Epithelial cell of prostate (primary cell): ENCODE measurements around the gene AFF3.

Source experiments
- DNase-seq: peaks from one replicate; pipeline ENCODE4 v3.0.0-alpha.2; 2011; ENCODE audit warnings: low read depth, low spot score
- H3K27ac ChIP-seq: fragments of 450-650 bp; 2 replicates; pipeline ENCODE4 v1.5.1; 2017; ENCODE audit warnings: mild to moderate bottlenecking

The AFF3 gene

GRCh38 chr2:99851811-99852210 lies 290.6 kb downstream of the AFF3 start:
- no peak for DNase-seq
- H3K27ac ChIP-seq = no peak overlapping the region

- H3K27ac ChIP-seq = no peak overlapping the region
- DNase-seq = no peak
These were observed 291.3 kb downstream of the AFF3 start for GRCh38 chr2:99851089-99851488.

- H3K27ac ChIP-seq = no peak overlapping the region
- DNase-seq = no peak
These were observed 292.2 kb downstream of the AFF3 start for GRCh38 chr2:99850084-99850710.

- H3K27ac ChIP-seq = no peak overlapping the region
- no peak for DNase-seq
These were observed 295.8 kb downstream of the AFF3 start for GRCh38 chr2:99846462-99847107.

- H3K27ac ChIP-seq = no peak overlapping the region
These were observed 297.1 kb downstream of the AFF3 start for GRCh38 chr2:99845296-99845695.

GRCh38 chr2:99842451-99842850 lies 299.9 kb downstream of the AFF3 start:
- DNase-seq = no peak
- H3K27ac ChIP-seq = no peak overlapping the region

More at GRCh38 chr2:99845296-99845695, 297.1 kb downstream of the AFF3 start:
- no peak for DNase-seq

GRCh38 chr2:99841749-99842148 lies 300.6 kb downstream of the AFF3 start:
- H3K27ac ChIP-seq = no peak overlapping the region
- DNase-seq = no peak

GRCh38 chr2:99840831-99841230 lies 301.6 kb downstream of the AFF3 start:
- no peak for DNase-seq
- no peak overlapping the region for H3K27ac ChIP-seq

- no peak overlapping the region for H3K27ac ChIP-seq
- DNase-seq = no peak
These were observed 305.4 kb downstream of the AFF3 start for GRCh38 chr2:99836690-99837605.

- DNase-seq = no peak
These were observed 308.0 kb downstream of the AFF3 start for GRCh38 chr2:99834426-99834825.

GRCh38 chr2:99833586-99834201 lies 308.7 kb downstream of the AFF3 start:
- H3K27ac ChIP-seq = no peak overlapping the region
- DNase-seq = no peak

More at GRCh38 chr2:99834426-99834825, 308.0 kb downstream of the AFF3 start:
- no peak overlapping the region for H3K27ac ChIP-seq

GRCh38 chr2:99832926-99833325 lies 309.5 kb downstream of the AFF3 start:
- DNase-seq = no peak
- no peak overlapping the region for H3K27ac ChIP-seq

GRCh38 chr2:99831772-99832171 lies 310.6 kb downstream of the AFF3 start:
- no peak overlapping the region for H3K27ac ChIP-seq
- no peak for DNase-seq

- DNase-seq = no peak
- H3K27ac ChIP-seq = no peak overlapping the region
These were observed 314.9 kb downstream of the AFF3 start for GRCh38 chr2:99827296-99827999.

- no peak overlapping the region for H3K27ac ChIP-seq
- no peak for DNase-seq
These were observed 316.8 kb downstream of the AFF3 start for GRCh38 chr2:99825630-99826029.

GRCh38 chr2:99824758-99825157 lies 317.6 kb downstream of the AFF3 start:
- H3K27ac ChIP-seq = no peak overlapping the region
- DNase-seq = no peak

GRCh38 chr2:99822474-99823207 lies 319.7 kb downstream of the AFF3 start:
- H3K27ac ChIP-seq = no peak overlapping the region
- DNase-seq = no peak

- DNase-seq = no peak
- H3K27ac ChIP-seq = no peak overlapping the region
These were observed 320.4 kb downstream of the AFF3 start for GRCh38 chr2:99821984-99822383.

- no peak overlapping the region for H3K27ac ChIP-seq
- no peak for DNase-seq
These were observed 320.8 kb downstream of the AFF3 start for GRCh38 chr2:99821572-99821971.
